Mammary epithelial cell (primary cell): ENCODE measurements around the gene PKP3.

Source experiments
- CTCF ChIP-seq, 2 donors: IDR thresholded peaks in 1 of 2; conservative IDR thresholded peaks in 1 of 2; 2 replicates each; pipeline ENCODE4 v1.5.1; 2011 to 2012; ENCODE audit warnings: inconsistent platforms in 2 of 2, low read length in 2 of 2, mild to moderate bottlenecking in 2 of 2, control low read depth in 1 of 2, low read depth in 1 of 2; ENCODE audit not compliant: insufficient read depth in 1 of 2; ENCODE audit errors: extremely low read depth in 1 of 2
- EZH2 ChIP-seq: IDR thresholded peaks from 2 replicates; pipeline ENCODE4 v1.6.1; 2012; ENCODE audit warnings: low read length, inconsistent platforms, borderline replicate concordance

DNA sequence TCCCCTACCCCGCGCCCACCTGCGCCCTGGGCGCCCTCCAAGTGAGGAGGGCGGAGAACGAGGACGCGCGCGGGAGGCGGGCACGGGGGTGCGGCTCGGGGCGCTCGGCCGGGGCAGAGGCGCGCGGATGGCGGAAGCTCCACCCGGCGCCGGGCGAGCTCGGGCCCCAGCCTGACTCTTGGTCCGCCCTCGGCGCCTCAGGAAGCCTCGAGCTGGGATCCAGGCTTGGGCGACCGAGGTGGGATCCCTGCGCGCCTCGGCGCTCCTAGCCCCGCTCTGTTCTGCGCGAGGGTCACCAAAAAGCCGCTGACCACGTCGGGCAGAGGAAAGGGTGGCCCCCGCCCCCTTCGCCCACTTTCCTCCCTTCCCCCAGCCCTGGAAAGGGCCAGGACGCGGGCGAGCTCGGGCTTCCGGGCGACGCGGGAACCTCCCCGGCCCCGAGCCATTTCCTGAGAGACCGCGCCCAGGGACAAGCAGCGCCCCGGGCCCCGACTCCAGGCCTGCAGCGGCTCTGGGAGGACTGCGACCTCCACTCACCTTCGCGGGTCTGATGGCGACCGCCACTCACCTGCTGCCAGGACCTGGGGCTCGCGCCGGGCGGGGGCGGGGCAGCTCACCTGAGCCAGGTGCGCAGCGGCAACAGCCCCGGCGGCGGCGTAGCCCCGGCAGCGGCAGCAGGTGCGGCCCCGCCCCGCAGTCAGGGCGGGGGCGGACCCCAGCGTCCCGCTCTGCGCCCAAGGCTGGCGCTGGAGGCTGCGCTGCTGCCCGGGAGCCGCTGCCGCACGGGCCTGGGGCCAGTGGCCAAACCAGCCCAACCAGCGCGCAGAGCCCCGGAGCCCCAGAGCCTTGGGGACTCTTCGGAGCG is 23.0 kb downstream of the PKP3 start:
- no peak for TF ChIP-seq CTCF (conservative IDR thresholded peaks at IDR 0.05 in 1 of 2, IDR thresholded peaks at IDR 0.05 in 1 of 2; ENCODE audit: extremely low read depth in 1 of 2, insufficient read depth in 1 of 2, low read depth in 1 of 2, low read length in 2 of 2)
- no peak for TF ChIP-seq EZH2
